HCT116 (cell line): ENCODE measurements around the gene TROAP. TPM values are rescaled to one million over a fixed set of nuclear protein-coding genes. Genes with fewer than 3 reads are reported as not detected.

Source experiments
- ATAC-seq: fragments of 200-7000 bp; cut with Tn5 transposase; 2 replicates; pipeline ENCODE4 v1.9.1; 2020; ENCODE audit warnings: mild to moderate bottlenecking, moderate library complexity
- BruUV-seq: library from RNA; stranded (reverse); fragments of 400-500 nt; replicated peaks from 2 replicates; lab custom pipeline; 2021; lab: Mats Ljungman, UMichigan
- CTCF ChIA-PET: fragments of 300-600 bp; sonication (Branson Sonifier 250); formaldehyde crosslinking; loops from one replicate; lab custom pipeline; 2021; ENCODE audit warnings: antibody characterized with exemption; lab: Charles Lee
- POLR2A ChIA-PET: fragments of 300-600, 350-600 bp; sonication (Branson Sonifier 250); formaldehyde crosslinking; loops from one replicate; lab custom pipeline; 2021; ENCODE audit warnings: antibody characterized with exemption; lab: Charles Lee
- RAD21 ChIA-PET, 2 experiments: fragments of 300-600 bp; sonication (Branson Sonifier 250); formaldehyde crosslinking; loops; one replicate each; lab custom pipeline; 2023; ENCODE audit warnings: low total read pairs in 2 of 2; ENCODE audit not compliant: uncharacterized antibody in 2 of 2, unreplicated experiment in 2 of 2, low non-redundant PET in 1 of 2; lab: Charles Lee
- DNase-seq: peaks from one replicate; pipeline ENCODE4 v3.0.0-alpha.2; 2010; ENCODE audit warnings: low read depth, low spot score
- H2AFZ ChIP-seq: fragments of 200-600 bp; shearing (Covaris generic), sonication (generic); 2 replicates; pipeline ENCODE4 v1.6.1; 2017; ENCODE audit warnings: low read depth, mixed run types, mixed read lengths, antibody characterized with exemption, low read length; ENCODE audit not compliant: poor library complexity, severe bottlenecking
- H3K27ac ChIP-seq: 2 replicates; pipeline ENCODE4 v1.5.1; 2012; ENCODE audit warnings: low read depth, low read length
- H3K27me3 ChIP-seq: fragments of 200-600 bp; sonication (generic); 2 replicates; pipeline ENCODE4 v1.6.1; 2016; ENCODE audit warnings: mixed run types, low read length, mixed read lengths; ENCODE audit not compliant: insufficient read depth
- H3K36me3 ChIP-seq, 2 experiments: fragments of 200-500 bp in 1 of 2; fragments of 200-600 bp in 1 of 2; sonication (Bioruptor generic) in 1 of 2; sonication (generic) in 1 of 2; 2 replicates each; pipeline versions ENCODE4 v1.5.1 to v1.6.1; 2014 to 2016; ENCODE audit warnings: low read length in 2 of 2, inconsistent platforms in 1 of 2, mixed read lengths in 1 of 2, mixed run types in 1 of 2; ENCODE audit not compliant: insufficient read depth in 2 of 2, control insufficient read depth in 1 of 2
- H3K4me1 ChIP-seq, 2 experiments: fragments of 200-600 bp in 1 of 2; sonication (generic) in 1 of 2; 2 replicates each; pipeline versions ENCODE4 v1.5.1 to v1.6.1; 2012 to 2017; ENCODE audit warnings: low read length in 2 of 2, inconsistent platforms in 1 of 2, mild to moderate bottlenecking in 1 of 2, mixed read lengths in 1 of 2, mixed run types in 1 of 2, moderate library complexity in 1 of 2; ENCODE audit not compliant: insufficient read depth in 2 of 2, control insufficient read depth in 1 of 2
- H3K4me2 ChIP-seq: fragments of 200-600 bp; sonication (generic); 2 replicates; pipeline ENCODE4 v1.6.1; 2017; ENCODE audit warnings: mixed run types, low read length, mixed read lengths
- H3K4me3 ChIP-seq, 2 experiments: fragments of 200-600 bp in 1 of 2; sonication (generic) in 1 of 2; replicated peaks in 1 of 2; 2 replicates each; pipeline ENCODE4 v1.5.1; 2011 to 2016; ENCODE audit warnings: low read length in 2 of 2, control low read depth in 1 of 2, low read depth in 1 of 2, mild to moderate bottlenecking in 1 of 2, mixed read lengths in 1 of 2, mixed run types in 1 of 2
- H3K79me2 ChIP-seq: fragments of 200-600 bp; sonication (generic); 2 replicates; pipeline ENCODE4 v1.6.1; 2017; ENCODE audit warnings: mild to moderate bottlenecking, mixed run types, low read length, moderate library complexity, mixed read lengths; ENCODE audit not compliant: insufficient read depth
- H3K9ac ChIP-seq: fragments of 200-600 bp; sonication (generic); 2 replicates; pipeline ENCODE4 v1.6.1; 2016; ENCODE audit warnings: low read length, mixed read lengths
- H3K9me2 ChIP-seq: fragments of 200-600 bp; sonication (generic), shearing (Covaris generic); 2 replicates; pipeline ENCODE4 v1.6.1; 2017; ENCODE audit warnings: mixed run types, mild to moderate bottlenecking, moderate library complexity; ENCODE audit not compliant: insufficient read depth
- H3K9me3 ChIP-seq, 2 experiments: fragments of 200-500 bp in 1 of 2; fragments of 200-600 bp in 1 of 2; sonication (Bioruptor generic) in 1 of 2; sonication (generic) in 1 of 2; 2 replicates each; pipeline ENCODE4 v1.6.1; 2014 to 2017; ENCODE audit warnings: low read length in 2 of 2, mixed read lengths in 2 of 2, inconsistent platforms in 1 of 2, low read depth in 1 of 2, mild to moderate bottlenecking in 1 of 2, mixed run types in 1 of 2, moderate library complexity in 1 of 2; ENCODE audit not compliant: control insufficient read depth in 1 of 2, insufficient read depth in 1 of 2
- H4K20me1 ChIP-seq: fragments of 200-600 bp; sonication (generic), shearing (Covaris generic); 2 replicates; pipeline ENCODE4 v1.6.1; 2017; ENCODE audit warnings: mixed run types, mild to moderate bottlenecking, moderate library complexity; ENCODE audit not compliant: insufficient read depth
- CBX3 ChIP-seq: IDR thresholded peaks from 2 replicates; pipeline ENCODE4 v1.6.1; 2012; ENCODE audit warnings: low read depth
- CEBPB ChIP-seq: IDR thresholded peaks from 2 replicates; pipeline ENCODE4 v1.6.1; 2012; ENCODE audit warnings: low read depth
- EGR1 ChIP-seq: IDR thresholded peaks from 2 replicates; pipeline ENCODE4 v1.6.1; 2012; ENCODE audit warnings: low read depth
- ELF1 ChIP-seq: IDR thresholded peaks from 2 replicates; pipeline ENCODE4 v1.6.1; 2012; ENCODE audit warnings: low read depth, borderline replicate concordance
- EZH2 ChIP-seq: fragments of 200-600 bp; sonication (generic); IDR thresholded peaks from 2 replicates; pipeline ENCODE4 v1.6.1; 2017; ENCODE audit warnings: antibody characterized with exemption, mixed run types
- EZH2phosphoT487 ChIP-seq: fragments of 200-600 bp; IDR thresholded peaks from 2 replicates; pipeline ENCODE4 v1.6.1; 2018; ENCODE audit warnings: antibody characterized with exemption, borderline replicate concordance
- FOSL1 ChIP-seq: IDR thresholded peaks from 2 replicates; pipeline ENCODE4 v1.6.1; 2012; ENCODE audit warnings: low read depth
- JUND ChIP-seq: IDR thresholded peaks from 2 replicates; pipeline ENCODE4 v1.6.1; 2012
- POLR2A ChIP-seq: IDR thresholded peaks from 2 replicates; pipeline ENCODE4 v1.7.0; 2011; ENCODE audit warnings: borderline replicate concordance; ENCODE audit not compliant: insufficient read depth, insufficient read length; ENCODE audit errors: extremely low read depth
- POLR2AphosphoS5 ChIP-seq: IDR thresholded peaks from 2 replicates; pipeline ENCODE4 v1.6.1; 2011; ENCODE audit warnings: mild to moderate bottlenecking, low read depth, low read length, moderate library complexity
- RAD21 ChIP-seq: IDR thresholded peaks from 2 replicates; pipeline ENCODE4 v1.6.1; 2012; ENCODE audit warnings: low read depth, mild to moderate bottlenecking
- SIN3A ChIP-seq: IDR thresholded peaks from 2 replicates; pipeline ENCODE4 v1.6.1; 2012; ENCODE audit warnings: low read depth
- SRF ChIP-seq: IDR thresholded peaks from 2 replicates; pipeline ENCODE4 v1.6.1; 2012; ENCODE audit warnings: low read depth
- YY1 ChIP-seq: IDR thresholded peaks from 2 replicates; pipeline ENCODE4 v1.6.1; 2011; ENCODE audit warnings: low read length, low read depth, moderate library complexity, mild to moderate bottlenecking; ENCODE audit not compliant: insufficient replicate concordance; ENCODE audit errors: extremely low read depth
- ZNF274 ChIP-seq: fragments of 200-500 bp; sonication (Bioruptor generic); IDR thresholded peaks from 2 replicates; pipeline ENCODE4 v1.6.1; 2014; ENCODE audit warnings: mild to moderate bottlenecking, low read depth, low read length, inconsistent platforms
- intact Hi-C: fragments of 100-400 bp; cut with micrococcal nuclease; formaldehyde crosslinking; loops from 2 replicates; pipeline ENCODE4 v1.10.0; 2022
- total RNA-seq: library from RNA; stranded (reverse); gene quantifications from one replicate; pipeline ENCODE4 v1.2.1, GENCODE V29; 2021; ENCODE audit not compliant: unreplicated experiment
- TF ChIP-seq, protein P1 (sequence below): IDR thresholded peaks from 2 replicates; pipeline ENCODE4 v1.6.1; 2012; ENCODE audit warnings: low read depth
- TF ChIP-seq, protein P2 (sequence below): IDR thresholded peaks from 2 replicates; pipeline ENCODE4 v1.6.1; 2012
- TF ChIP-seq, protein P3 (sequence below): IDR thresholded peaks from 2 replicates; pipeline ENCODE4 v1.6.1; 2012
- TF ChIP-seq, protein P4 (sequence below): IDR thresholded peaks from 2 replicates; pipeline ENCODE4 v1.6.1; 2011; ENCODE audit warnings: mild to moderate bottlenecking, low read length, moderate library complexity; ENCODE audit not compliant: insufficient replicate concordance; ENCODE audit errors: extremely low read depth

Gene TROAP
- total RNA-seq, 1 experiment from 2014 or later = 99.1 TPM

DNA sequence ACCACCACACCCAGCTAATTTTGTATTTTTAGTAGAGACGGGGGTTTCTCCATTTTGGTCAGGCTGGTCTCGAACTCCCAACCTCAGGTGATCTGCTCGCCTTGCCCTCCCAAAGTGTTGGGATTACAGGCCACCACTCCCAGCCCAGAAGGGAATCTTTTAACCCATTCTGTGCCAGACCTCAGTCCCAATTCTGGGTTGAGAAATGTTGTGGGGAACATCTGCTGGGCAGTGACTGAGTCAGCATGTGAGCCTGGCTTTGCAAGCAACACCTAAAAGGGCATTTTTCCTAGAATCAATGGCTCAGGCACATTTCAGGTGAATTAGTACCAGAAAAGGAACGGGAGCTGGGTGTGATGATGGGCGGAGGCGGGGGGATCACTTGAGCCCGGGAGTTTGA is 36.6 kb downstream of the TROAP start:
- Histone ChIP-seq H3K9me2 (no peaks in the 10 kb centered on the region), H3K27me3 (no peaks in the 10 kb centered on the region), H3K36me3 (no peaks in the 10 kb centered on the region), H3K27ac (no peak overlapping the region)
- no peak for ATAC-seq
- CTCF ChIA-PET = interaction anchor here (0.7 to 6.9 kb wide), 17 partner anchors 7 to 264 kb away, joined by 3 to 261 read pairs (median 17); partner anchors contain the start of genes DNAJC22, PRPF40B, SPATS2 and TROAP
- TF ChIP-seq CBX3 = no peak
- no peak for TF ChIP-seq POLR2A
- no peak for TF ChIP-seq ELF1
- TF ChIP-seq, protein P1, sequence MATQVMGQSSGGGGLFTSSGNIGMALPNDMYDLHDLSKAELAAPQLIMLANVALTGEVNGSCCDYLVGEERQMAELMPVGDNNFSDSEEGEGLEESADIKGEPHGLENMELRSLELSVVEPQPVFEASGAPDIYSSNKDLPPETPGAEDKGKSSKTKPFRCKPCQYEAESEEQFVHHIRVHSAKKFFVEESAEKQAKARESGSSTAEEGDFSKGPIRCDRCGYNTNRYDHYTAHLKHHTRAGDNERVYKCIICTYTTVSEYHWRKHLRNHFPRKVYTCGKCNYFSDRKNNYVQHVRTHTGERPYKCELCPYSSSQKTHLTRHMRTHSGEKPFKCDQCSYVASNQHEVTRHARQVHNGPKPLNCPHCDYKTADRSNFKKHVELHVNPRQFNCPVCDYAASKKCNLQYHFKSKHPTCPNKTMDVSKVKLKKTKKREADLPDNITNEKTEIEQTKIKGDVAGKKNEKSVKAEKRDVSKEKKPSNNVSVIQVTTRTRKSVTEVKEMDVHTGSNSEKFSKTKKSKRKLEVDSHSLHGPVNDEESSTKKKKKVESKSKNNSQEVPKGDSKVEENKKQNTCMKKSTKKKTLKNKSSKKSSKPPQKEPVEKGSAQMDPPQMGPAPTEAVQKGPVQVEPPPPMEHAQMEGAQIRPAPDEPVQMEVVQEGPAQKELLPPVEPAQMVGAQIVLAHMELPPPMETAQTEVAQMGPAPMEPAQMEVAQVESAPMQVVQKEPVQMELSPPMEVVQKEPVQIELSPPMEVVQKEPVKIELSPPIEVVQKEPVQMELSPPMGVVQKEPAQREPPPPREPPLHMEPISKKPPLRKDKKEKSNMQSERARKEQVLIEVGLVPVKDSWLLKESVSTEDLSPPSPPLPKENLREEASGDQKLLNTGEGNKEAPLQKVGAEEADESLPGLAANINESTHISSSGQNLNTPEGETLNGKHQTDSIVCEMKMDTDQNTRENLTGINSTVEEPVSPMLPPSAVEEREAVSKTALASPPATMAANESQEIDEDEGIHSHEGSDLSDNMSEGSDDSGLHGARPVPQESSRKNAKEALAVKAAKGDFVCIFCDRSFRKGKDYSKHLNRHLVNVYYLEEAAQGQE = no peak
- TF ChIP-seq, protein P2, sequence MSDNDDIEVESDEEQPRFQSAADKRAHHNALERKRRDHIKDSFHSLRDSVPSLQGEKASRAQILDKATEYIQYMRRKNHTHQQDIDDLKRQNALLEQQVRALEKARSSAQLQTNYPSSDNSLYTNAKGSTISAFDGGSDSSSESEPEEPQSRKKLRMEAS = no peak
- TF ChIP-seq, protein P3, sequence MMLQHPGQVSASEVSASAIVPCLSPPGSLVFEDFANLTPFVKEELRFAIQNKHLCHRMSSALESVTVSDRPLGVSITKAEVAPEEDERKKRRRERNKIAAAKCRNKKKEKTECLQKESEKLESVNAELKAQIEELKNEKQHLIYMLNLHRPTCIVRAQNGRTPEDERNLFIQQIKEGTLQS = no peak
- no peak for TF ChIP-seq FOSL1
- TF ChIP-seq EZH2phosphoT487 = no peak
- no peak for TF ChIP-seq ZNF274
- TF ChIP-seq EZH2 = no peak
- TF ChIP-seq, protein P4, sequence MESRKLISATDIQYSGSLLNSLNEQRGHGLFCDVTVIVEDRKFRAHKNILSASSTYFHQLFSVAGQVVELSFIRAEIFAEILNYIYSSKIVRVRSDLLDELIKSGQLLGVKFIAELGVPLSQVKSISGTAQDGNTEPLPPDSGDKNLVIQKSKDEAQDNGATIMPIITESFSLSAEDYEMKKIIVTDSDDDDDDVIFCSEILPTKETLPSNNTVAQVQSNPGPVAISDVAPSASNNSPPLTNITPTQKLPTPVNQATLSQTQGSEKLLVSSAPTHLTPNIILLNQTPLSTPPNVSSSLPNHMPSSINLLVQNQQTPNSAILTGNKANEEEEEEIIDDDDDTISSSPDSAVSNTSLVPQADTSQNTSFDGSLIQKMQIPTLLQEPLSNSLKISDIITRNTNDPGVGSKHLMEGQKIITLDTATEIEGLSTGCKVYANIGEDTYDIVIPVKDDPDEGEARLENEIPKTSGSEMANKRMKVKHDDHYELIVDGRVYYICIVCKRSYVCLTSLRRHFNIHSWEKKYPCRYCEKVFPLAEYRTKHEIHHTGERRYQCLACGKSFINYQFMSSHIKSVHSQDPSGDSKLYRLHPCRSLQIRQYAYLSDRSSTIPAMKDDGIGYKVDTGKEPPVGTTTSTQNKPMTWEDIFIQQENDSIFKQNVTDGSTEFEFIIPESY = no peak
- no peak for TF ChIP-seq POLR2AphosphoS5
- TF ChIP-seq RAD21 = no peak
- no peak for TF ChIP-seq CEBPB
- no peak for TF ChIP-seq EGR1
- TF ChIP-seq SIN3A = no peak
- no peak for TF ChIP-seq YY1
- TF ChIP-seq JUND = no peak
- no peak for TF ChIP-seq SRF
- TF ChIP-seq, all 23 proteins: peak for 0
- no TSS peak for BruUV-seq
- Histone ChIP-seq H3K4me1 (peaks cover 36 to 43% of the 10 kb centered on the region in 2 experiments), H3K79me2 (no peaks in the 10 kb centered on the region), H3K9me3 (no peaks in the 10 kb centered on the region), H4K20me1 (no peaks in the 10 kb centered on the region), H3K9ac (no peak overlapping the region), H3K4me3 (no peak overlapping the region), H3K4me2 (no peak overlapping the region), H2AFZ (no peak overlapping the region)
- ChIA-PET RAD21 (interaction anchor here (1.3 to 3.5 kb wide), 5 partner anchors 28 to 221 kb away, joined by 3 to 33 read pairs (median 5); no protein-coding TSS in a partner anchor), POLR2A (interaction anchor here (0.7 to 3.5 kb wide), 5 partner anchors 7 to 153 kb away, joined by 3 to 23 read pairs (median 14); partner anchors contain the start of genes DNAJC22 and SPATS2)
- no peak for DNase-seq
- intact Hi-C loops = loop anchor here (5.0 kb wide), 1 partner anchor 208 kb away; the partner anchor contains the start of gene MCRS1
